HG03039 (cell line): ENCODE measurements around the gene AGGF1.
"Not testable (repeated sequence)": the region's sequence is repeated elsewhere in the genome, so short reads cannot be mapped to it uniquely, and the experiment has no call there.

Source experiments
- ATAC-seq: cut with Tn5 transposase; IDR thresholded peaks from one replicate; pipeline ENCODE4 v1.9.1; 2021; ENCODE audit warnings: mild to moderate bottlenecking, moderate library complexity; ENCODE audit not compliant: unreplicated experiment

AGGF1 gene

DNA sequence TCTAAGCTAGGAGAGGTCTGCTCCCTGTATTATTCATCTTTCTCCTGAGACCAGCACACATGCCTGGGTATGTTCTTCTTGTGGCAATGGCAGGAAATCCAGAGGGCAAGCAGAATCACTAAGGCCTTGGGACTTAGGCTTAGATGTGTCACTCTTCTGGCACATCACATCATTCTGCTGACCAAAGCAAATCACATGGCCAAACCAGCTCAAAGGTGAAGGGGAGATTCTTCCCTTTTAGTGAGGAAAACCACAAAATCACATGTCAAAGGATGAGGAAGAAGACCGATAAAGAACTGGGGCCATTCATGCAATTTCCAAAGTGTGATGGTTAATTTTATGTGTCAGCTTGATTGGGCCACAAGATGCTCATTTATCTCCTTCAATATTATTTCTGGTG is 5.7 kb upstream of the AGGF1 start:
- no peak for ATAC-seq

DNA sequence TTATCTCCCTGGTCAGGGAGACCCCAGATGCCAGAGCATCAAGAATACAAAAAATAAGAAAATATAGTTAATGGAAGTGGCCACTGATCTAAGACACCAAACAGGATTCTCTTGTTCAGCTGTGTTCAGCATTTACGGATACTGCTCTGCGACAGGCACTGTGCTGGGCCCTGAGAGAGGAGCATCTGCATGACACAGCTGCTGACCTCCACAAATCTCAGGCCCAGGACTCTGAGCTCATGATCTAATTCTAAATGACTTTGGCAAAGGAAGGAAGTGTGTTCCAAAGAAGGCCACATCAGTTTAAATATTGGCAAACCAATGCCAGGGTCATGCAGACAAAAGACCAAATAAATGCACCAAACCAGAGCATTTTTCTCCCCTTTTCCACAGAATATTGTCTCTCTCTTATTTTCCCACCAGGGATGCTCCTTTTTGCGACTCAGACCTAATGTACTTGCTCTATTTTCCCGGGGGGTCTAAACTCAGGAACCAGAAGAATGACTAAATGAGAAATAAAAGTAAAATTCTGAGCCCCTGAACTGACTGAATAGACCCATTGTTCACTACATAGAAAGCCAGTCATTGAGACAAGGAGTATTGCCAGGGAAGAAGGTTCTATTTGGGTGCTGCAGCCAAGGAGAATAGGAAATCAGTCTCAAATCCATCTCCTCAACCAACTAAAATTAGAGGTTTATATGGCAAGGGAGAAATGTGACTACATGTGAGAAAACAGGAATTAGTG is 1.4 kb upstream of the AGGF1 start:
- no peak for ATAC-seq

GRCh38 chr5:77029376-77029885 is 773 bp upstream of the AGGF1 start:
- ATAC-seq = no peak

DNA sequence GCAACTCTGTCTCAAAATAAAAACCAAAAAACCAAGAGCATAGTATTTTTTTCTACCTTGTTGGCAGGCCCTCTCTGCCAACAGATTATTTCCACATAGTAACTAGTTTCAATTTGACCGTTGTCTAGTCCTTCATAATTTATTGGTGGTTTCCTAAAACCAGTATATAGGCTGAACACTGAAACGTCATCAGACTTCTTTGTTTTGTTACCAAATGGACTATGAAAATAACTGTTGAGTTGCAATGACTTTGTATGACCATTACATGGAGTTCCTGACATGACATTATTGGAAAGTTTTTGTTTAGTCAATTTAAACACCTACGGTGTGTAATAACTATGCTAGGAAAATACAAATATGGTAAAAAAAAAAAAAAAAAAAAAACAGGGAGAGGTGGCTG is 1.7 kb downstream of the AGGF1 start:
- no peak for ATAC-seq

DNA sequence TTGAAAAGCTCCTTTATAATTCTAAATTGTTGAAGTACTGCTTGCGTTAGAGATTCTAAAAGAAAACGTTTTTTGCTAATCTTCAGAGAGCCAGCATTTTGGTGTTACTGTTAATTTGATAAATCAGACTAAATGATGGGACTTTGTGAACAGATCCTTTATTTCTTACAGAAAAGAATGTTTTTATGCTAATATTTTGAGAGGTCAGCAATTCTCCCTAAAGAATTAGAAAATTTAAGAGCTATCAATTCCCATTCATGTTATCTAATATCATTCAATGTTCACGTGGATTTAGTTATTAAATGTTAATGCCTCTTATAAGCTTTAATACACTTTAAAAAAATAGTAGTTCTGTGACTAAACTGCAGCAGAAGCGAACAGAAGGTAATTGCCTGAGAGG is 2.4 kb downstream of the AGGF1 start:
- ATAC-seq = no peak

GRCh38 chr5:77033338-77033737 is 3.1 kb downstream of the AGGF1 start:
- no peak for ATAC-seq

DNA sequence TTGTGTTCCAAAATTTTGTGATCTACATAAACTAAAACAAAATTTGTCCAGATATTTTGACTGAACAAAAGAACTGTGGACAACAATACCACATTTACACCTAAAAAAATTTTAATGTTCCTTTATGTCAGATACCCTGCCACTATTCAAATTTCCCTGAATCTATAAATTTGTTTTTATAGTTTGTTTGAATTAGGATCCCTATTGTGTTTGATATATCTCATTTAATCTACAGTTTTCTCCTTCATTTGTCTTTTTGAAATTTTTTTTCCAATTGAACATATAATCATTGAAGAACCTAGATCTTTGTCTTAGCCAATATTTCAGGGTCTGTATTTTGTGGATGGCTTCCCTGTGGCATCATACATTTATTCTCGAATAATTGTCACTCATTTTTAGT is 5.7 kb downstream of the AGGF1 start:
- ATAC-seq = no peak

DNA sequence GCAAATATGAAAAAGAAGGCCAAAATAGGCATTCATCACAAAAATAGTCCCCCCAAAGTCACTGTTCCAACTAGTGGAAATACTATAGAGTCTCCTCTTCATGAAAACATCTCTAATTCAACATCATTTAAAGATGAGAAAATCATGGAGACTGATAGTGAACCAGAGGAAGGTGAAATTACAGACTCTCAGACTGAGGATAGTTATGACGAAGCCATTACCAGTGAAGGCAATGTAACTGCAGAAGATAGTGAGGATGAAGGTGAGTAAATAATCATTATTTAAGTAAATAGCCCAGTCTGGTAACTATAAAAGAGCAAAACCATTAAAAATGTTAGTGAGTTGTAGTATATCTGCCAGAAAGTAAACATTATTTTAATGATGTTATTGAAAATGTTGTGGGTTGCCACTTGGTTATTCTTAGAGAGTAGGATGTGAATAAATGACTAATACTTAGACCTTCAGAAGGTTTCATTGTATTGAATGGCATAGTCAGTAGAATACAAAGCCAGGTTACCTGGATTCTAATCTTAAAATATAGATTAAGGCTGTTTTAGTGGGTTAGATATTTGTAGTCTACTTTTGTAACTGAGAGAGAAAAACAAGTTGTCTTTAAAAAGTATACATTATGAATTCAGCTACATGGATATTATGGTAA is 16.3 kb downstream of the AGGF1 start:
- ATAC-seq = no peak

GRCh38 chr5:77064040-77064439 is 33.8 kb downstream of the AGGF1 start:
- no peak for ATAC-seq

DNA sequence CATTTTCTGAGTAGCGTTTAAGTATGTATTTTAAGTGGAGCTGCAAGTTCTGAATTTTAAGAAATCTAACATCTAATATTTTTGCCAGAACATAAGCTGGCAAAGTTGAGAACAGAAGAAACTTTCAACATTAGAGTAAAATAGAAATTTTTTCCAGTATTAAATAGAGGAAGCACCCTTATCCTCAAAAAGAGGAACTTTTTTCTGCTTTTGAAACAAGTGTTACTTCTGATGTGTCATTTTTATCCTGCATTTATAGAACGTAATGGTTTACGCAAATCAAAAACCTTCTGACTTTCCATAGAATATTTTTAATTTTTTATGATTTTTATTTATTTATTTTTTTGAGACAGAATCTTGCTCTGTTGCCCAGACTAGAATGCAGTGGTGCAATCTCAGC is 35.1 kb downstream of the AGGF1 start:
- no peak for ATAC-seq

DNA sequence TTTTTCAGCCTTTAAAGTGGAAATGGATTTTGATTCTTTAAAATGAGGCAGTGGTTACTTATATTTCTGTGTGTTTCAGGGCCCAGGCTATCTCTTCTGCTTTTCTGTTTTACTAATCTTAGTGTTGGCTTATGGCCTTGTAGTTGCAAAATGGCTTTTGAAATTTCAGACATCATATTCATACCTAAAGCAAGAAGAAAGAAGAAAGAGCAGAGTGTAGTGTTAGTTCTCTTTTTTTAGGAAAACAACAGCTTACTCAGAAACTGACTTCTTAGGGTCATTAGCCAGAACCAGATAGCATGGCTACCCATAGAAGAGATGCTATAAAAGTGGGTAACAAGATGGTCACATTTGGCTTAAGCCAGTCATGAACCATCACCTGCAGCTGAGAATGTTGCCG is 36.0 kb downstream of the AGGF1 start:
- no peak for ATAC-seq

DNA sequence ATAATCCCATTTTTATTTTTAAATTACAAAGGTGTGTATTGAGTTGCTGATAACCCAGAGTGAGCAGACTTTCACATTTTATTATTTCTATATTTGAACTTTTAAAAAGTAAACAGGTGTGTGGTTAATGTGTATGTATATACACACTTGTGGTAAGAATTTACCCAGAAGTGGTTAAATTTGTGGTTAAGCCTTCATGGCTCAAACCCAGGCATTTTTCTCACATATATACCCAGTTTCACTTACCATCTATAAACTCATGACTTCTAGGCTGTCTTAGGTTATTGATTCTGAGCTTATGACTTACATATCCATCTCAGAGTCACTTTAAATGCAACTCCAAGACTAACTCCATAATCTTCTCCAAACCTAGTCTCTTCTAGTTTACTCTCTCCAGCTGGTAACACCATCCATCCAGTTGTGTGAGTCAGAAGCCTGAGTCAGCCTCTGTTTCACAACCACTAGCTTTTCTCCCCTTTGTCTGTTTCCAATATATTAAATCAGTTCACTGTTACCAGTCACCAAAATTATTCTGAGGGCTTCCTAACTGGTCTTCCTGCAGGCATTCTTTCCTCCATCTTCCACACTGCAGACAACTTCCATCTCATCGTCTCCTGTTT is 36.7 kb downstream of the AGGF1 start:
- no peak for ATAC-seq

DNA sequence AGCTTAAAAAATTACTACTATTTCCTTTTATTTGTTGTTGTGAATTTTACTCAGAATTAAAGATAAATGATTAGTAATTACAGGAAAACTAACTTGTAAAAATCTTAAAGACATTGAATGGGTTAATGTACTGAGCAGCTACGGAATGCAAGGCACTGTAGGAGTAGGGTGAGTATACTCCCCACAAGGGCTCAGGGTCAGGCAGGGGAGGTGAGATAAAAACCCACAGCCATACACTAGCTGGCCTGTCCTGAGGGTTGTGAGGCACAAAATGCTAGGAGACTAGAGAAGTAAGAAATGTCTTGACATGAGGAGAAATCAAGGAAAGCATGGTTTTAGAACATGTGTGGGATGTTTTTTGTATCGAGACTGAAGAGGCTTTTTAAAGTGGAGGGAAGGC is 43.5 kb downstream of the AGGF1 start:
- no peak for ATAC-seq

DNA sequence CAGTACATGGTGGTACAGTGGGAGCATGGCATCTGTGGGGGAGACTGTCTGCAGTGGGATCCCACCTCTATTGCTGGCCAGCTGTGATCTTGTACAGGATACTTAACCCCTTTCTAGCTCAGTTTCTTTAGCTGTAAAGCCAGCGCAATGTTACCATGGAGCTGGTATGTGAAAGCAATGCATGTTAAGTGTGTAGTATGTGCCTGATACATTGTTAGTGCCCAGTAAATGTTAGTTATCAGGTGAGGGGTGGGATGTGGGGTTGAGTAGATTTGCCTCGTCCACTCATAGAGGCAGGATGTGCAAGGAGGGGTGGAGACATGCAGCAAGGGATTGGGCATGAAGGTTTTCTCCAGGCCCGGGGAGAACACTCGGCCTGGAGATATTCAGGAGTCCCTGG is 44.5 kb downstream of the AGGF1 start:
- ATAC-seq = no peak

- ATAC-seq = peak; percentile 73
Observed at GRCh38 chr5:77076961-77077828, 47.0 kb downstream of the AGGF1 start.

DNA sequence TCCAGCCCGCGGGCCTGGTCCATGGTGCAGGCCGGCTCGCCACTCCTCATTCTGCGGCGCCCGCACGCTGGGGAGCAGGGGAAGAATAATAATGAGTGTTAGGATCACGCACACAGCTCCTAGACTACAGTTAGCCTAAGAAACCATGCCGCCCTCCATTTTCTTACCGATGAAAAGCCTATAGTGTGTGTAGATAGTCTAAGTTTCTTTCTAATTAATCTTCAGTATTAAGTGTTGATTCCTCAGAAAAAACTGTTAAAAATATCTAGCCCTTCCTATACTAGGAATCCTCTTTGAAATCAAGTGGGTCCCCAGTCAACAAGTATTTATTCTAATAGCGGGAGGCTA is 47.6 kb downstream of the AGGF1 start:
- no peak for ATAC-seq

- not testable (repeated sequence) for ATAC-seq
Observed at GRCh38 chr5:77080479-77080878, 50.3 kb downstream of the AGGF1 start.

GRCh38 chr5:77080905-77081304 is 50.7 kb downstream of the AGGF1 start:
- ATAC-seq = no peak

GRCh38 chr5:77082280-77082679 is 52.1 kb downstream of the AGGF1 start:
- ATAC-seq = no peak

GRCh38 chr5:77083088-77083487 is 52.9 kb downstream of the AGGF1 start:
- ATAC-seq = no peak

- no peak for ATAC-seq
Observed at GRCh38 chr5:77086368-77086688, 56.1 kb downstream of the AGGF1 start.
